Left cardiac atrium (tissue), 4 donors: Measurements from ENCODE around the gene SND1. TPM values are rescaled to one million over a fixed set of nuclear protein-coding genes. Genes with fewer than 3 reads are reported as not detected.
A peak's percentile ranks its signal among the peaks of the same experiment; 100 is the strongest.

ENCODE experiments used
- ATAC-seq, 2 donors: fragments of 200-7000 bp; cut with Tn5 transposase; one replicate each; pipeline ENCODE4 v1.9.1; 2020; ENCODE audit warnings: mild to moderate bottlenecking in 2 of 2, moderate library complexity in 2 of 2
- DNase-seq: peaks from one replicate; pipeline ENCODE4 v3.0.0-alpha.2; 2020
- intact Hi-C, 2 donors: fragments of 100-400 bp; cut with DNase I; formaldehyde crosslinking; loops; one replicate each; pipeline versions ENCODE4 v1.14.1 to v1.15.1; 2022 to 2023
- total RNA-seq, 2 donors: library from RNA; stranded (reverse); fragmentation: NEBNext Ultra II Directional; extraction: Animal tissue kit (Norgen Biotek cat#: 25700); gene quantifications; one replicate each; pipeline ENCODE4 v1.2.1, GENCODE V29; 2021
- donor health status: DM: no; HTN: yes; CAD: no.
- donor health status: DM: no; HTN: yes; CAD: no; lungs with severe emphysema.
- donor health status: DM: yes; HTN: yes; CAD: no.
- donor health status: Dilated cardiomyopathy.

The SND1 gene
- total RNA-seq, 2 donors from 2014 or later, result 91.8 to 111 TPM

DNA sequence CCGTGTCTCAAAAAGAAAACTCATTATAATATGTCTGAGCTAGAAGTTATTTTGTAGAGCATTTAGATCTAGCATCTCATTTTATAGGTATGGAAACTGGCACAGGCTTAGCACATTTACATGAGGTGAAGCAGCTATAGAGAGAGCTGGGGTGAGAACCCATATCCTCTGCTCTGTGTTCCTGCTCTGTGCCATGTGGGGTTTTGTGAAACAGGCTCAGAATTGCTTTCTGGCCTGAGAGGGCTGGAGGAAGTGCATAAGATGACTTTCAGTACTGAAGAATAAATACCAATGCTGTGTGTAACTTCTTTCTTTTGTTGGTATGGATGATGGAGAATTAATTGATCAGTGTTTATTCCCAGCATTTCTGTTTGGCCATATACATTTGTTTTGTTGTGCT is 220.1 kb downstream of the SND1 start:
- no peak for ATAC-seq
- no peak for DNase-seq
- intact Hi-C loops, result no loop called here

DNA sequence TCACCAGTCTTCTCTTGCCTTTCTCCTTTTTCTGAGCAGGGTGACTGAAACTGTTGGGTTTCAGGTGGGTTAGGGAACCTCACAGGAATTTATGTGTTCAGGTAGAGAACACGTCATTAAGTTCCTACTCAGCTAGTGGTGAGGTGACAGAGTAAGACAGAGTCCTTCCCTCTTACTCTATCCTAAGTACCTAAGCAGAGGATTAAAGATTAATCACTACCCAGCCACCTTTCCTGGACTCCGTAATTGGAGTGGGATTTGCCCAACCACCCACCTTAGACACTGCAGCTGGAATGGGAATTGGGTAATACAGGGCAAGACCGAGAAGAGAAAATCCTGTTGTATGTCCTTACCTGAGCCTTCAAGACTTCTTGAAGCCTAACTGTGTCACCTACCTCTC is 221.2 kb downstream of the SND1 start:
- DNase-seq, result no peak

DNA sequence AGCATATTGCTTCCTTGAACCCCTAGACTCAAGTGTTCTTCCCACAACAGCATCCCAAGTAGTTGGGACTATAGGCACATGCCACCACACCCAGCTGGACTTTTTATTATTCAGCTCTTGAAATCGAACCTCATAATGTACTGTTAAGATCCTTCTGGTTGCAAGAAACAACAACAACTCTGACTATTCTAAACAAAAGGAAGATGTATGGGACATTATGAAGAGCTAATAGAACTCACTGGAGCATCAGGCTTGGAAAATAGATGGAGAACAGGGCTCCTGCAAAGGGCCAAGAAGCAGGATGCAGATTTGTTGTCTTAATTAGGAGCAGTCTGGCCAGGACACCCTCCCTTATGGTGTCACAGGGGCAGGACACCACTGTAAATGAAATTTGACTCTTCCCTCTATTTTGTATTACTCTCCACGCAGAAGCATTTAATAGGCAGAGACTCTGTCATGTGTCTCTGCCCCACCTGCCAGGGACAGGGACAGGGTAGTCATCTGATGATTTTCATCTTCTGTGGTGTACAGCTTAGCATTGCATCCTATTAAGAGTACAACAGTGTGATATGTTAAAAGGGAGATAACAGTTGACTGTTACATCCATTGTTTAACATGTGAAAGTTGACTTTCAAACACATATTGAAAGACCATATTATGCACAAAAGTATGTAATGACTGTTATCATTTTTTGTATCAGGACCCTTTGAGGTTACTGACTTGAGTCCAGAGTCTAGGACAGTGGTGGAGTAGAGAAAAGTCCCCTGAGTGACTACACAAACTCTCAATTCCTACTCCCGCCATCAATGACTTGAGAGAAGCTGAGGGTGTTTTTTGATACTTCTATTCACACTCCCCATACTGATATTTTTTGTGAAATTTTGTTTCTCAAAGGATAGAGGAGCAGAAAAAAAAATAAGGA is 222.0 kb downstream of the SND1 start:
- DNase-seq (no peak), ATAC-seq (no peak)
- intact Hi-C loops, result no loop called here

More for the DNA sequence above, 221.2 kb downstream of the SND1 start:
- intact Hi-C loops, result no loop called here
- no peak for ATAC-seq

DNA sequence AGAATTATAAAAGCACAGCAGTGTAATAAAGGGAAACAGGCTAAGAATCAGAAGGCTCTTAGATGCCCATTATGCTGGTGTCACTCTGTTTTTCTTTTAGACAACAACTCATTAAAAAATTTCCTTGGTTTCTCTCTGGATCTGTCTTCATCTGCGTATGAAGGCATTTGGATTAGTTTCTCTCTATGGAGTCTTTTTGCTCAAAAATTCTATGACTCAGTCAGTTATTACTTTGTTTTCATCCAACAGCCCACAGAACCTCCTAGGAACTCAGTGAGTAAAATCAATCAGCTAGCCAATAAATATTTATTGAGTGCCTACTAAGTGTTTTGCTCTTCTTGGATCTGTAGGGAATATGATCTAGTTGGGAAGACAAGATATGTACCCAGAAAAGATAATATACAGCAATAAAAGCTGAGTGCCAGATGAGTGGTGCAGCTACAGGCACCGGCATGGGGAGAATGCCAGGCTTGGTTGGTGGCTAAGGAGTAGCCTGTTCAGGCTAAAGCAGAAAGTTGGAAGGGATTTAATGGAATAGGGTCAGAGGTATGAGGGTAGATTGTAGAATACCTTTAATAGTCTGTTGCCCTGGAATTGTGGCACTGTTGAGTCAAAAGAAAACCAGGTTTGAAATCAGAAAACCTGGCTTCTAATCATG is 223.1 kb downstream of the SND1 start:
- intact Hi-C loops, result no loop called here
- ATAC-seq (peak in 1 of 2 donors; percentile 19), DNase-seq (no peak)

DNA sequence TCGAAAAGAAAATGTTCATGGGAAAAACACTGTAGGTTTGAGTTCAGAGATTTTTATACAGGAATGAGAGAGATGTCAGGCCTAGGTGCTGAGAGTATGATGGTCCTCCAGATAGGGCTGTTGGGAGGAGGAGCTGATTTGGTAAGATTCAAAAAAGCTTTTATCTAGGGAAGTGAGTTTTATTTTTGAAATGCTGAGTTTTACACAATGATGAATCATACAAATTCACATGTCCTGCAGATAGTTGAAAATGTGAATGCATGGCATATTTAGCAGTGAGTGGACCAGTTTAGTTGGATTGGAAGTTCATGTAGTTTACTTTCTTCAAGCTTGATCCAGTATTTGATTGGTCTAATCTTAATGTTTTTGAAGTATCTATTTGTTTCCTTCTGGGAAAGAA is 224.4 kb downstream of the SND1 start:
- ATAC-seq, result peak in 1 of 2 donors; percentile 68
- DNase-seq, result no peak
- intact Hi-C loops, result no loop called here

DNA sequence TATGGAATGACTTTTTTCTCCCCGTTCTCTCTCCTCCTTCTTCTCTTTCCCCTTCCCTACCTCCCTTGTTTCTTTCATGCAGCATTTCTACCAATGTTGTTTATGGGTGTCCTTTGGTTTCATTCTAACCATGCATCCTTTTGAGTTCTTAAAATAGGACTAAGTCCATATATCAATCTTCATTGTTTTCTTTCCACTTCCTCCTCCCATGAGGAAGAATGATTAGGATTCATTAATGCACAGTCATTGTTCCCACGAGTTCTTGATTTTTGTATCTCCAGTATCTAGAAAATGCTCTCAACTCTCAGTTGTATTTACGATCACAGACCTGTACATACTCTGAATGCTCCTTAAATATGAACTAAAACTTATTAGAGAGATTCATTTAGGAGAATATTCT is 226.0 kb downstream of the SND1 start:
- DNase-seq (no peak), ATAC-seq (no peak)
- intact Hi-C loops, result no loop called here

DNA sequence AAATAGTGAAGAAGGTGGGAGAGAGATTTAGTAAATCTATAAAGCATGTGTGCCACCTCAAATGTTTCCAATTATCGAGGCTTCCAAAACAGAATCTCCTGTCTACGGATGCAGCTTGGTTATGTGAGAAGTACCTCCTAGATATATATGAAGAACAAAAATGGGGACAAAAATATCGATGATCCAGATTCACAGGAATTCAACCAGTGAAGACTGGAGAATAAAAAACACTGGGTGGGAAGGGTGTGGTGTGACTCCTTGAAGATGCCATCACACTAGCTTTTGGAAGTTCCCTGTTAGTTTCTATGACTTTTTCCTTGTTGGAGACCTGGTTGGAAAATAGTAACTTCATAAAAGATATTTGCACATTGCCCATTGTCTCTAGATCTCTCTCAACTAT is 226.8 kb downstream of the SND1 start:
- ATAC-seq (no peak), DNase-seq (no peak)
- intact Hi-C loops, result no loop called here

DNA sequence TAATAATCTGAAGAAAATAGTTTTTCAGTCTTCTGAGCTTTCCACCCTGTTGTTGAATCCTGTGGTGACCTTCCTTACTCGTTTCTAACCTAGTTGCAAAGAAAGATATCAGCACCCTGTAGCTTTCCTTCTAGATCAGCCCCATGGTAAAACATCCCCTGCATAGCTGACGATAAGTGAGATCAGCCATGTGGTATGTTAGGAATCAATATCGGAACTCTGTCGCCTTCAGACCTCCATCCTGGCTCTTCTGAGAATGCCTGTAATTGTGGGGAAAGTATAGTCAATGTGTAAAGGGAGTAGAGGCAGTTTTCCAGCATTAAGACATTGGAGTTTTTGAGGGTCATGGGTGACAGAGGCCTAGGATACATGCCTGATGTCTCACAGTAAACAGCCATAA is 227.4 kb downstream of the SND1 start:
- intact Hi-C loops, result no loop called here
- ATAC-seq (no peak), DNase-seq (no peak)

DNA sequence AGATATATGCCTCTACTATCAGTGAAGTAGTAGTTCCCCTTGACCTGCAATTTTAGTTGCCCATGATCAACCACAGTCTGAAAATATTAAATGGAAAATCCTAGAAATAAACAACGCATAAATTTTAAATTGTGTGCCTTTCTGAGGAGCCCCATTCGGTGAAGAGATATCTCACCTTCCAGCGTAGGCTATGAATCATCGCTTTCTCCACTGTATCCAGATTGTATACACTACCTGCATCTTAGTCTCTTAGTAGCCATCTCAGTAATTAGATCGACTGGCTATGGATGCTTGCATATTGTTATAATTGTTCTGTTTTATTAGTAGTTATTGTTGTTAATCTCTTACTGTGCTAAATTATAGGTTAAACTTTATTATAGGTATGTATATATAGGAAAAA is 227.9 kb downstream of the SND1 start:
- ATAC-seq (no peak), DNase-seq (no peak)
- intact Hi-C loops, result no loop called here

DNA sequence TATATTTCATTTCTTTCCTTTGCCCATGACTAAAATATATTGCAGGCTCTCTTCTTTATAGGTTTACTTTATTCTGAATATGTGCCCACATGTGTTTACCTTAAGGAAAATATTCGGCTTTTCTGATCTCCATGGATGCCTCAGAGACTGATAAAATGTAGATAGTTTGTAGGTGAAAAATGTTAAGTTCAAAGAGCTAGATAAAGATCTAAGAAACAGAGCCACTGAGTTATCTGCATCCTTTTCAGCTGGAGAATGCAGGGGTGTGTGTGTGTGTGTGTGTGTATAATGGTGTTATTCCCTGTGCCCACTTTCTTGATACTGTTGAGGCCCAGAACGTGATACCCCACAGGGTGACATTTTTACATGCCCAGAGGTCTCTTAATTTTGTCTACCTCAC is 228.5 kb downstream of the SND1 start:
- DNase-seq, result no peak
- intact Hi-C loops, result no loop called here
- no peak for ATAC-seq

DNA sequence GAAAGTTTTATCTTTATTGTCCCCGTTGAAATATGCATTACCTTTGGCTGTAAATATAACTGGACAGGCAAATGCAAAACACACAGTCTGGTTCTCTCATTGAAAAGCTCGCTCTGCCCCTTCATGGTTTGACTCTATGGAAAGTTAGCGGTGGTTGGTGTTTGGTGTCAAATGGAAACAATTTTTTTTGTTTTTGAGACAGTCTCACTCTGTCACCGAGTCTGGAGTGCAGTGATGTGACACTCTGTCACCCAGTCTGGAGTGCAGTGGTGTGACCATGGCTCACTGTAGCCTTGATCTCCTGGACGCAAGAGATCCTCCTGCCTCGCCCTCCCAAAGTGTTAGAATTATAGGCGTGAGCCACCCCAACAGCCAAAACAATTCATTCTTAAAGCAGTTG is 229.6 kb downstream of the SND1 start:
- intact Hi-C loops, result no loop called here
- DNase-seq, result no peak
- ATAC-seq, result no peak

DNA sequence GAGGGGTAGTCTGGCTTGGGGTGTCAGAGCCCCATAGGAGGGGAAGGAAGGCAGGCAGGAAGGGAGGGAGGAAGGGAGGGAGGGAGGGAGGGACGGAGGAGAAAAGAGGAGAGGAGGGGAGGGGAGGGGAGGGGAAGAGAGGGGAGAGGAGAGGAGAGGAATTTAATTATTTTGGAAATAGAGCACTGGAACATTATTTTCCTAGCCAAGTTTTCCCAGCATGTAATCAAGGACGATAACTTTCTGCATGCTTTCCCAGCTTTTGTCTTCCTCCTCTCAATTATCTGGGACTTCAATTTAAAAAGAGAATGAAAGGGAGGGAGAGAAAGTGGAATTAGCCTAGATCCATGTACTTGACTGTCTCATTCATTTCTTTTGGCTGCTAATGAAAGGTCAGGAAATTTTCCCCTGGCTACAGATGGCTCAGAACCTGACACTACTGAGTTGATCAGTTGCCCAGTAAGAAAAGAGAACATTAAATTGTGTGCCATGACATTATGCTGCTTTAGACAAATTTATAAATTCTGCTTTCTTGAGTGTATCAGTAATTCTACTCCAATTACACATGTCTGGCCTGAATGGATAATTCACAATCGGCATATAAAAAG is 230.4 kb downstream of the SND1 start:
- DNase-seq, result no peak
- intact Hi-C loops, result no loop called here
- ATAC-seq, result no peak

DNA sequence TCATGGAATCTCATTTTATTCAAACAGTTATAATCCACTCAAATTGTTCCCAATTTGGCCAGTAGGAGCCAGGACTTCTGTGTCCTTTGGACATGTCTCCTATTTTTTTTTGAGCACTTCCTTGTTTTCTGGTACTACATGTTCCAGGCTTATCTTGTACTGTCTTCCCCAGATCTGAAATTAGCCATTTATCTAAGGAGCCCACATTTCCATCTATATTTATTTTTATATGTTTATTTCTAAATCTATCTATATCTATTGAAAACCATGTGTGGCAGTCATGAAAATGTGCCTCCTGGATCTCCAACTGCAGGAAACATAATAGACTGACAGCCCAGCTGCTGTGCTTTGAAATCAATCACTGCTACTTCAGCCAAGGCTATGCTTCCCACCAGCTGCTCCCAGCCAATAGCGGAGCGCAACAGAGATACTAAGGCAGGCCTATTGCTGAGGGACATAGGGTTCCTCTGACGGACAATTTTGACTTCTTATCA is 232.1 kb downstream of the SND1 start:
- intact Hi-C loops, result no loop called here
- ATAC-seq (peak; percentile 32 to 36), DNase-seq (peak; percentile 37)

DNA sequence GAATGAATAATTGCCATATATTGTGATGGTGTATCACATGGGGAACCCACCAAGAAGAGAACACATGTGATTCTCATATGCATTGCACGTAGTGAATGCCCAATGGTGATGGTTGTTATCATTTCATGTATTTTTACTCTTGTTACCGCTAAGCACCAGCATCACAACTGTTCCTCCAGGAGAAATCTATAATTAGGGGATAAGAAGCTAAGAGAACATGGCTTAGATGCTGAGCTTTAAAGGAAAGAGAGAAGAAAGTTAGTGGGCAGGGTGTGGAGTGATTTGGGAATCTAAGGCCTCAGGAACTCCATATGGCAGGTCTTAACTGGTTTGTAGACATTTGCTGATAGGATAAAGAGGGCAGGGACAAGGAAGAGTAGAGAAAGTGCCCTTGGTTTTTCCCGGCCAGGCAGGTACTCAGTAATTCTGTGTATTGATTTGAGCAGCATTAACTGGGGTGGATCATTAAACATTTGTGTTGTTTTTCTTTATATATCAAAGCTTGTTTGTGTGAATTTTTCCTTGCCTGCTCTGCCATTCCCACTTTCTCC is 233.3 kb downstream of the SND1 start:
- no peak for ATAC-seq
- DNase-seq, result no peak
- intact Hi-C loops, result no loop called here

DNA sequence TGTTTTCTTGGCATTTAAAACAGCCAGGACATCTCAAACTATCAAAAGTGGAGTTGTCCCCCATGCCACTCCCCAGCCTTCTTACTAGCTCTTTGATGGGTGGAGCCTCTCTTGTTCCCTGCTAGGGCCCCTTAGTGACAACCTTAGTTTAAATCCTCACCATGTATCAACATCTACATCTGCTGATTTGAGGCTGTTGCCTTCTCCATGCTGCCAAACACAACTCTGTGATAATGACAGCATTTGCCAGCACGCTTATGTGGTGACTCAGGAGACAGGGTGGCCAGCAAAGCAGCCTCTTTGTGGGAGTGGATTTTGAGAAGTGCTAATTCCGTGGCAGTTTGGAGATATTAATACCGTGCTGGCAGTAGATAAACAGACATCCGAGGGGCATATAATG is 233.8 kb downstream of the SND1 start:
- peak; percentile 48 for DNase-seq
- peak; percentile 79 to 92 for ATAC-seq
- intact Hi-C loops, result no loop called here

DNA sequence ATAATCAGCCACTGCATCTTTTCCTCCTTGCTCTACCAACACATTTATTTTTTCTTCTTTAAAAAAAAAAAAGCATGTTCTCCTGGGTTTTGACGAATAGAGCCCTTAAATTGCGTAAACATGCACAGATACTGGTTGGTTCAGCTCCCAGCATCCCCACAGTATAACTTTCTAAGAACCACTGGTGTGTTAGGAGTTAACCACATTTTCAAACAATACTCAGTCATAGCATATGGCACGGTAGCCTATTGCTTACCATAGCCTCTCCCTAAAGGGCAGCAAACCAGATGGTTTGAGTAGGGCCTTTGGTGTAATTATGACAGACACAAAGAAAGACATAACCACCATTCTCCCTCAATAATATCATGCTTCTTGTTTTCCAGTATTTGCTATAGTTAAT is 234.3 kb downstream of the SND1 start:
- intact Hi-C loops, result no loop called here
- no peak for DNase-seq
- peak in 1 of 2 donors; percentile 15 for ATAC-seq

DNA sequence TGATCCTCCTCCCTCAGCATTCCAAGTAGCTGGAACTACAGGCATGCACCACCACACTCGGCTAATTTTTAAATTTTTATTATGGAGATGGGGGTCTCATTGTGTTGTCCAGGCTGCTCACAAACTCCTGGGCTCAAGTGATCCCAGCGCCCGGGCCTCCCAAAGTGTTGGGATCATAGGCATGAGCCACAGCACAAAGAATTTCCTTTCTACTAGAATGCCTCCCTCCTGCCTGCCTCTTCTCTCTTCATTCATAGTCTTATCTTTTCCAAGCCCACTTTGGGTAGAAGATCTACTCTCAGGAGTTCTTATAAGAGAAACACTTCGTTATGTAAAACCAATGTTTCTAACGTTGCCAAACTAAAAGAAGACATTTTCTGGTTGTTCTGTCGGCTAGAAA is 235.1 kb downstream of the SND1 start:
- intact Hi-C loops, result no loop called here
- no peak for DNase-seq
- ATAC-seq, result no peak

DNA sequence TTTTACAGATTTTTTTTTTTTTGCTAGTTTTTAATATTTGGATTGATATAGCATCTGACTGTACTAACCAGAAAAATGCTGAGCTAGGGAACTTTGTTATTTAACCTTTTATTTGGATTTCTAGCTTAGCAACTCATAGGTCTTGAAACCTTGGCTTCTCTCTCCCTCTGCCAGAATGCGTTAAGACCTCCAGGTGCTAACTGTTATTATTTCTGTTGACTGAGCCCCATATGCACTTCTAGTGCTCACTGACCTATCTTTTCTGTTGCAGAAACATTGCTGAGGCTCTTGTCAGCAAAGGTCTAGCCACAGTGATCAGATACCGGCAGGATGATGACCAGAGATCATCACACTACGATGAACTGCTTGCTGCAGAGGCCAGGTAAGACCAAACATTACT is 235.6 kb downstream of the SND1 start:
- DNase-seq (no peak), ATAC-seq (no peak)
- intact Hi-C loops, result no loop called here

DNA sequence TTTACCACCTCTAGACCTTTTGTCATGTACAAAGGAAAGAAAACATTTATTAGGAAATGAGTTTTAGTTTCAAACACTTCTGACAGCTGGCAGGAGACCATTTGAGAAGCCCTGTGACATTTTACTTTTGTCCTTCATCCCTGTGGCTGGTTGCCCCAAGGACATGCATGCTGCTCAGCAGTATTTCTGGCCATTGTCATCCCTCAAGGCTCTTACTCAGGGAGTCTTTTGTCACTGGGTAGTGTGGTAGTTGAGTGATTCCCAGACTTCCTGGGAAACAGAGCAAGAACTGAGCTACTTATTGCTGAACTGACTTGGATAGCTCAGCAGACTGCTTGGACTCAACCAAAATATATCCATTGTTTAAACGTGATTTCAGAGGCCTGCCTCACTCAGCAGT is 236.4 kb downstream of the SND1 start:
- peak; percentile 15 to 33 for ATAC-seq

DNA sequence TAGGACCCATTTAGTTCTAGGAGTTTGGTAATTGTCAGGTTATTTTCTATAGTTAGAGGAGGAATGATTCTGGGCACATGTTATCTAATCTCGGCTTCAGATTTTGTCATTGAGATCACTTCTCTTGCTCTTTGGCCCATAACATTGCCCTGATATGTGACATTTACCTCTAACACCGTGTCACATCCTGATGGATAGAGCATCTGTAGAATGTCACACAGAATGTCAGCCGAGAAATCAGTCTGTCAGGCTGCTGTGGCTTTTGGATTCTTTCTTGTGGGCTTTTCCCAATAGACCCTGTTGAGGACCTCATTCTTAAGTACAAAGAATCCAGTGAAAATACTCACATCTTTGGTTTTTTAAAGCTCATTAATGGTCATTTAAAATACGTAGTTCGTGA is 236.8 kb downstream of the SND1 start:
- no peak for ATAC-seq
- no peak for DNase-seq
- intact Hi-C loops, result no loop called here

More for the DNA sequence above, 236.4 kb downstream of the SND1 start:
- intact Hi-C loops, result no loop called here
- no peak for DNase-seq
